Measurements from ENCODE around the gene SLC1A1.

The SLC1A1 gene

DNA sequence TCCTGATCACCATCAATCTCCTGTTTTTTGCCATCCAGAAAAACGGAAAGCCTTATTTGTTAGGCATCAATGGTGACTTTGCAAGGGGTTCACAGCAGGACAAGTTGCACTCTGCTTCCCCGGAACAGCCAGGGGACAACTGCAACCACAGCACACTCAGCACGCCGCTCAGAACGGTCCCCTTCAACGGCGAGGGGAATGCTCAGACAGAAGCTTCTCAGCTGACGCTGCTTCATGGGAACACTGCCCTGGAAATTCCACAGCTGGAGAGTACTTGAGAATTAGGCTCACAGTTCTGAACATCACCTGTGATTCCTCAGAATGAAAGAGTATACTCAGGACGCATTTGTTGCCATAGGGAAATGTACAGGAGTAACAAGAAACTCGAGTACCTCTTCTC, 131.7 kb downstream of the SLC1A1 start:
- no peak for DNase-seq

DNA sequence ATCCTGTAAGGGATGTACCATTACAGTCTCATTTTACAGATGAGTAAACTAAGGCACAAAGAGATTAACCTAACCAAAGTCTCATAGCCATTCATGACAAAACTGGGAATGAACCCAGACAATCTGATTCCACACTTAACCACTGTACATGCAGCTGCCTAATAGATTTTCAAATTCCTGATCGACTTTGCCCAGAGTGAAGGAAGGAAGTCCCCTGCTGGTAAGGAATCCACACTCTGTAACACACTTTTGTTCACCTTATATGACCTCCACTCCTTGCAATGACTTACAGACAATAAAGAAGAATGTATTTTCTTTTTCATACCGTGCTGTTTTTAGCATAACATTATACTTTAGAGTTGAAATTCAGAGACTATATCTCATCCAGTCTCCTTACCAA, 140.6 kb downstream of the SLC1A1 start:
- no peak for DNase-seq
